Stomach (tissue), 9 donors: ENCODE data around the gene XPO4. TPM values are rescaled to one million over a fixed set of nuclear protein-coding genes. Genes with fewer than 3 reads are reported as not detected.

ENCODE experiments used
- DNase-seq, 2 donors: peaks; one replicate each; pipeline versions ENCODE4 v3.0.0 to v3.0.0-alpha.2; 2013 to 2019
- H3K27ac ChIP-seq, 5 donors: fragments of 200-600 bp in 4 of 5; sonication (generic) in 4 of 5; one replicate each; pipeline ENCODE4 v1.5.1; 2013 to 2019; ENCODE audit warnings: mild to moderate bottlenecking in 1 of 5, moderate library complexity in 1 of 5
- H3K27me3 ChIP-seq, 3 donors: fragments of 200-600 bp; sonication (generic); one replicate each; pipeline ENCODE4 v1.5.1; 2017 to 2019; ENCODE audit warnings: mixed run types in 1 of 3
- H3K36me3 ChIP-seq, 4 donors: fragments of 200-600 bp; sonication (generic); 1 replicate in 3 of 4; 2 replicates in 1 of 4; pipeline ENCODE4 v1.5.1; 2016 to 2019
- H3K4me1 ChIP-seq, 4 donors: fragments of 200-600 bp; sonication (generic); one replicate each; pipeline ENCODE4 v1.5.1; 2016 to 2019
- H3K4me3 ChIP-seq, 4 donors: fragments of 200-600 bp; sonication (generic) in 3 of 4; one replicate each; pipeline ENCODE4 v1.5.1; 2016 to 2019; ENCODE audit warnings: mild to moderate bottlenecking in 1 of 4
- H3K9me3 ChIP-seq, 4 donors: fragments of 200-600 bp; sonication (generic); one replicate each; pipeline ENCODE4 v1.5.1; 2016 to 2019
- EP300 ChIP-seq: sonication (generic); formaldehyde crosslinking; IDR thresholded peaks from one replicate; pipeline ENCODE4 v1.6.1; 2017; ENCODE audit warnings: antibody characterized with exemption
- POLR2A ChIP-seq, 4 donors: fragments of 450-650 bp; IDR thresholded peaks; one replicate each; pipeline ENCODE4 v1.6.1; 2016; ENCODE audit warnings: antibody characterized with exemption in 4 of 4, control low read depth in 2 of 4, mild to moderate bottlenecking in 1 of 4, moderate library complexity in 1 of 4
- POLR2AphosphoS5 ChIP-seq, 3 donors: sonication (generic); formaldehyde crosslinking; IDR thresholded peaks; one replicate each; pipeline ENCODE4 v1.6.1; 2016; ENCODE audit warnings: antibody characterized with exemption in 3 of 3
- WGBS, 5 donors: extraction: QIAGEN DNeasy Blood & Tissue Kit in 3 of 5; methylation state at CpG; one replicate each; pipeline versions ENCODE4 v1.1.5 to v1.1.7; 2013 to 2018; 5-methylcytosine and 5-hydroxymethylcytosine counted together
- intact Hi-C: fragments of 100-400 bp; cut with DNase I; formaldehyde crosslinking; loops from one replicate; pipeline ENCODE4 v1.15.1; 2023; ENCODE audit warnings: low total_unique reads
- polyA plus RNA-seq, 3 donors: library from polyadenylated mRNA; stranded (reverse); fragments of 200-250 nt; gene quantifications; one replicate each; pipeline ENCODE4 v1.2.3, GENCODE V29; 2013
- total RNA-seq, 5 donors: library from RNA; depleted of rRNA; stranded (reverse); fragments of >200 nt; gene quantifications; one replicate each; pipeline versions ENCODE4 v1.1.0 to v1.2.3, GENCODE V29; 2014 to 2016
- TF ChIP-seq, protein P1 (sequence below), 7 experiments: fragments of 450-650 bp in 4 of 7; fragments of 200-600 bp in 3 of 7; sonication (generic) in 3 of 7; IDR thresholded peaks; one replicate each; pipeline ENCODE4 v1.5.1; 2016 to 2019; ENCODE audit warnings: antibody characterized with exemption in 7 of 7, control low read depth in 2 of 7, mild to moderate bottlenecking in 1 of 7
- donor health status: healthy with polysubstance abuse.
- donor health status: Bipolar disorder and iron deficiency.
- donor health status: healthy.

The XPO4 gene
- total and polyA plus RNA-seq, 8 donors = 2.3 to 41.7 (median 14.9) TPM

DNA sequence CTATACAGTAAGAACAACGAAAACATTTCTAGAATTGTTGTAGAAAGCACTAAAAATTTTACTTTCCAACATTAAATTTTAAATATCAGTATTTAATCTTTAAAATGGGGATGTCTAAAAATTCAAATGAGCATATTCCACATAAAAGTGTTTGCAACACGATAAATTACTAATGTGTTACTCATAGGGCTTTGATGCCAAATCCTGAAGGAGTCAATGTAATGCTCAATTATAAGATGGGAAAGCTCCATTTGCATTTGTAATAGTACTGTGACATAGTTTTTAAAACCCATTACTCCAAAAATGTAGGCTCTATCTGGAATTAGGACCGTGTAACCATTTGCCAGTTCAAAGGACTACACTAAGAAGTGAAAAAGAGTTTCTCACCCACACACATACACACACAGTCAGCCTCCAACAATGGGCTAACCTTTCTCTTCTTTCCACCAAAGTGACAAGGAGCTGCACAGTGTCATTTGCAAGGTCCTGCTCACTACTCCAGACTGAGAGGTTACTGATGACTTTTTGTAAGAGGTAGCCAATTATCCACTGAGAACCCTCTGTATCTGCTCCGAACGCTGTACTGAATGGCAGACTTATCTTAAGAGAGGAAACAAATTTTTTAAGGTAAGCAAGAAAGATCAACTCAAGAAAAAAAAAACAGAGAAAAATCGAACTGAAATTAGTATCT, 102.7 kb downstream of the XPO4 start:
- Histone ChIP-seq H3K27ac (no peak overlapping the region), H3K9me3 (no peaks in the 10 kb centered on the region), H3K4me3 (no peak overlapping the region), H3K27me3 (no peaks in the 10 kb centered on the region), H3K36me3 (peaks cover 12 to 64% (median 57%) of the 10 kb centered on the region in 4 donors), H3K4me1 (peaks cover 0 to 12% (median 5%) of the 10 kb centered on the region in 4 donors)
- TF ChIP-seq POLR2AphosphoS5 (IDR thresholded peaks at IDR 0.05) (no peak), POLR2A (IDR thresholded peaks at IDR 0.05) (no peak), EP300 (no peak)
- TF ChIP-seq, protein P1, sequence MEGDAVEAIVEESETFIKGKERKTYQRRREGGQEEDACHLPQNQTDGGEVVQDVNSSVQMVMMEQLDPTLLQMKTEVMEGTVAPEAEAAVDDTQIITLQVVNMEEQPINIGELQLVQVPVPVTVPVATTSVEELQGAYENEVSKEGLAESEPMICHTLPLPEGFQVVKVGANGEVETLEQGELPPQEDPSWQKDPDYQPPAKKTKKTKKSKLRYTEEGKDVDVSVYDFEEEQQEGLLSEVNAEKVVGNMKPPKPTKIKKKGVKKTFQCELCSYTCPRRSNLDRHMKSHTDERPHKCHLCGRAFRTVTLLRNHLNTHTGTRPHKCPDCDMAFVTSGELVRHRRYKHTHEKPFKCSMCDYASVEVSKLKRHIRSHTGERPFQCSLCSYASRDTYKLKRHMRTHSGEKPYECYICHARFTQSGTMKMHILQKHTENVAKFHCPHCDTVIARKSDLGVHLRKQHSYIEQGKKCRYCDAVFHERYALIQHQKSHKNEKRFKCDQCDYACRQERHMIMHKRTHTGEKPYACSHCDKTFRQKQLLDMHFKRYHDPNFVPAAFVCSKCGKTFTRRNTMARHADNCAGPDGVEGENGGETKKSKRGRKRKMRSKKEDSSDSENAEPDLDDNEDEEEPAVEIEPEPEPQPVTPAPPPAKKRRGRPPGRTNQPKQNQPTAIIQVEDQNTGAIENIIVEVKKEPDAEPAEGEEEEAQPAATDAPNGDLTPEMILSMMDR (IDR thresholded peaks at IDR 0.05) = no peak
- intact Hi-C loops = no loop called here
- DNase-seq = no peak
- 78 to 83% (median 81%) methylated on average over 6 of the region's 6 CpGs for WGBS, 5 donors

DNA sequence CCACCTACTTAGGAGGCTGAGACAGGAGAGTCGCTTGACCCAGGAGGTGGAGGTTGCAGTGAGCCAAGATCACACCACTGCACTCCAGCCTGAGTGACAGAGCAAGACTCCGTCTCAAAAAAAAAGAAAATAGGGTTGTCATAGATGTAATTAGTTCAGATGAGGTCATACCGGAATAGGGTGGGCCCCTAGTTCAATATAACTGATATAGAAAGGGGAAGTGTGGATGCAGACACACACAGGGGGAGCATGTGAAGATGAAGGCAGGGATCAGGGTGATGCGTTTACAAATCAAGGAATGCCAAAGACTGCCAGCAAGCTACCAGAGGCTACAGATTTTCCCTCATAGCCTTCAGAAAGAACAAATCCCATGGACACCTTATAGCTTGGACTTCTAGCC, 104.5 kb downstream of the XPO4 start:
- 69 to 95% (median 91%) methylated on average over 4 of the region's 4 CpGs for WGBS, 5 donors
- TF ChIP-seq, protein P1 (IDR thresholded peaks at IDR 0.05) = no peak
- TF ChIP-seq EP300 (no peak), POLR2A (IDR thresholded peaks at IDR 0.05) (no peak), POLR2AphosphoS5 (IDR thresholded peaks at IDR 0.05) (no peak)
- DNase-seq = no peak
- H3K27me3 ChIP-seq = no peaks in the 10 kb centered on the region
- no peak overlapping the region for H3K27ac ChIP-seq
- H3K4me1 ChIP-seq = peaks cover 0 to 12% (median 5%) of the 10 kb centered on the region in 4 donors
- H3K36me3 ChIP-seq = peaks cover 12 to 75% (median 70%) of the 10 kb centered on the region in 4 donors
- H3K9me3 ChIP-seq = no peaks in the 10 kb centered on the region
- no peak overlapping the region for H3K4me3 ChIP-seq
- intact Hi-C loops = no loop called here

DNA sequence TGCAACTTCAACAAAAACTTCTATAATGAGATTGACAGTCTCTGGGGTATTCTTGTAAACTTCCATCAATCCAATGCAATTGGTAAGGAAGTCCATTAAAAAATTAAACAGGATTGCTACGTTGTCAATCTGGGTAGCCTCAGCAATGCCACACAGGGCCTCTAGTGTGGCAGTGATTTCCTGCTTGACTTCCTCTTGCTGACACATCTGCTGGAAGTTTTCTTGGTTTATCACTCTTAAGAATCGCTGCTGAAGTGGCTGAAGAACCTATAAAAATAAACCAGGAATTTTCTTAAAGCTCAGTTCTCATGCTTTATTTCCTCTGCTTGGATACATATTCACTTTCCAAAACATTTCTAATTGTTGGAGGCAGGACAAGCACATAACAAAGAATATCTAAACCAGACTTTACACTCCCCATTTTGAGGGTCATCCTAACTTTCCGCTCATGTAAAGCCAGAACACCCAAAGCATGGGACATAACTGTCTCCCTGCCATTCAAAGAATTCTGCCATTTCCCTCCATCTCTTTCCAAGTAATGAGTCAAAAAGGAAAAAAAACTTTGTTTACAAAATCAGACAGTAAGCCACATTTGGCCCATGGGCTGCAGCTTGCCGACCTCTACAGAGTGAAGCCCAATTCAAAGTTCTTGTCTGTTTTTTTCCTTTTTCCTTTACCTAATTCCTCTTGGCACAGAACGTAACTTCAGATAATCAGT, 105.6 kb downstream of the XPO4 start:
- intact Hi-C loops = no loop called here
- H3K36me3 ChIP-seq = peaks cover 12 to 79% (median 76%) of the 10 kb centered on the region in 4 donors
- H3K4me1 ChIP-seq = peaks cover 0 to 12% (median 5%) of the 10 kb centered on the region in 4 donors
- WGBS, 5 donors = 57 to 71% (median 67%) methylated on average over 5 of the region's 5 CpGs
- no peak for DNase-seq
- no peak overlapping the region for H3K4me3 ChIP-seq
- no peaks in the 10 kb centered on the region for H3K27me3 ChIP-seq
- H3K9me3 ChIP-seq = no peaks in the 10 kb centered on the region
- TF ChIP-seq POLR2AphosphoS5 (IDR thresholded peaks at IDR 0.05) (no peak), EP300 (no peak), POLR2A (IDR thresholded peaks at IDR 0.05) (no peak)
- TF ChIP-seq, protein P1 (IDR thresholded peaks at IDR 0.05) = no peak
- no peak overlapping the region for H3K27ac ChIP-seq

DNA sequence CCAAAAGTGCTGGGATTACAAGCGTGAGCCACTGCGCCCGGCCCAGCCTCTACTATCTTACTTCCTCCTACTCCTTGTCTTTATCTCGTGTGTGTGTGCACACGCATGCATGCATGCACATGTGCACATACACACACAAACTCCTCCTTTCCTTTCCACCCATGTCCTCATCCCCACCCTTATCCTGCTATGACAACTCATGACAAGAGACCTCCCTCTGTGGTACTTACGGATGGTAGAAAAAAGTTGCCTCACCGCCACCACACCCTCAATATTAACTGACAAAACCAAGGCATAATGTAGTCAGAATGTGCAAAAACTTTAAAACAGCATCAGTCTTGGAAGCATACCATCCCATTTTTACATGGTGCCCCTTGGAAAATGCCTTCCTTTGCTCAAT, 112.9 kb downstream of the XPO4 start:
- Histone ChIP-seq H3K4me1 (no peaks in the 10 kb centered on the region), H3K36me3 (peaks cover 6 to 78% (median 66%) of the 10 kb centered on the region in 4 donors), H3K27me3 (no peaks in the 10 kb centered on the region), H3K27ac (no peak overlapping the region), H3K9me3 (no peaks in the 10 kb centered on the region), H3K4me3 (no peak overlapping the region)
- 93 to 97% (median 95%) methylated on average over 7 of the region's 7 CpGs for WGBS, 5 donors
- intact Hi-C loops = no loop called here
- TF ChIP-seq, protein P1 (IDR thresholded peaks at IDR 0.05) = no peak
- TF ChIP-seq EP300 (no peak), POLR2A (IDR thresholded peaks at IDR 0.05) (no peak), POLR2AphosphoS5 (IDR thresholded peaks at IDR 0.05) (no peak)
- no peak for DNase-seq
